Gastrocnemius medialis (tissue), 4 donors: Measurements from ENCODE around the gene SLAMF1. TPM values are rescaled to one million over a fixed set of nuclear protein-coding genes. Genes with fewer than 3 reads are reported as not detected.
A peak's percentile ranks its signal among the peaks of the same experiment; 100 is the strongest.

Experiments
- ATAC-seq, 2 donors: fragments of 150-250 bp; one replicate each; pipeline ENCODE4 v1.9.1; 2016
- DNase-seq, 2 donors: peaks; one replicate each; pipeline ENCODE4 v3.0.0-alpha.2; 2019
- H3K27ac ChIP-seq, 4 donors: fragments of 200-600 bp; sonication (generic); 1 replicate in 1 of 4; 2 replicates in 3 of 4; pipeline ENCODE4 v1.5.1; 2016 to 2018; ENCODE audit warnings: mild to moderate bottlenecking in 2 of 4, moderate library complexity in 1 of 4
- H3K27me3 ChIP-seq, 3 donors: fragments of 200-600 bp; sonication (generic) in 2 of 3; 1 replicate in 1 of 3; 2 replicates in 2 of 3; pipeline versions ENCODE4 v1.5.1 to v1.6.0; 2016 to 2019; ENCODE audit warnings: mild to moderate bottlenecking in 1 of 3, moderate library complexity in 1 of 3
- H3K36me3 ChIP-seq, 2 donors: fragments of 200-600 bp; sonication (generic) in 1 of 2; one replicate each; pipeline ENCODE4 v1.5.1; 2017 to 2018
- H3K4me1 ChIP-seq, 2 donors: fragments of 200-600 bp; sonication (generic) in 1 of 2; one replicate each; pipeline ENCODE4 v1.5.1; 2016 to 2017; ENCODE audit warnings: mild to moderate bottlenecking in 2 of 2
- H3K4me3 ChIP-seq, 4 donors: fragments of 200-600 bp; sonication (generic) in 3 of 4; 1 replicate in 1 of 4; 2 replicates in 3 of 4; pipeline ENCODE4 v1.5.1; 2016 to 2019; ENCODE audit warnings: mild to moderate bottlenecking in 2 of 4
- H3K9me3 ChIP-seq, 3 donors: fragments of 200-600 bp; sonication (generic) in 2 of 3; 1 replicate in 1 of 3; 2 replicates in 2 of 3; pipeline ENCODE4 v1.5.1; 2016 to 2019
- POLR2A ChIP-seq, 2 donors: fragments of 450-650 bp; IDR thresholded peaks; one replicate each; pipeline ENCODE4 v1.6.1; 2017; ENCODE audit warnings: antibody characterized with exemption in 2 of 2, mild to moderate bottlenecking in 2 of 2, moderate library complexity in 2 of 2
- in situ Hi-C, 4 donors: fragments of 200-750 bp; cut with MboI; loops; one replicate each; pipeline versions ENCODE4 v1.15.0 to v1.8.0; 2017; ENCODE audit warnings: low sequenced_read_pairs in 4 of 4
- intact Hi-C: fragments of 100-400 bp; cut with DNase I; formaldehyde crosslinking; loops from one replicate; pipeline ENCODE4 v1.15.1; 2023; ENCODE audit warnings: low total_unique reads
- total RNA-seq, 4 donors: library from RNA; depleted of rRNA; stranded (reverse); fragments of >200 nt; gene quantifications; one replicate each; pipeline versions ENCODE4 v1.1.0 to v1.2.3, GENCODE V29; 2016
- TF ChIP-seq, protein P1 (sequence below), 5 experiments: fragments of 450-650 bp in 3 of 5; fragments of 200-600 bp in 2 of 5; sonication (generic) in 2 of 5; IDR thresholded peaks in 4 of 5; conservative IDR thresholded peaks in 1 of 5; 1 replicate in 4 of 5; 2 replicates in 1 of 5; pipeline ENCODE4 v1.5.1; 2016 to 2019; ENCODE audit warnings: antibody characterized with exemption in 5 of 5, mild to moderate bottlenecking in 3 of 5, moderate library complexity in 3 of 5

Gene SLAMF1
- total RNA-seq, 4 donors from 2014 or later, result not detected

GRCh38 chr1:160618763-160619274, 28.0 kb downstream of the SLAMF1 start:
- no peaks in the 10 kb centered on the region for H3K36me3 ChIP-seq
- ATAC-seq (no peak), DNase-seq (no peak)
- no peaks in the 10 kb centered on the region for H3K9me3 ChIP-seq
- TF ChIP-seq, protein P1, sequence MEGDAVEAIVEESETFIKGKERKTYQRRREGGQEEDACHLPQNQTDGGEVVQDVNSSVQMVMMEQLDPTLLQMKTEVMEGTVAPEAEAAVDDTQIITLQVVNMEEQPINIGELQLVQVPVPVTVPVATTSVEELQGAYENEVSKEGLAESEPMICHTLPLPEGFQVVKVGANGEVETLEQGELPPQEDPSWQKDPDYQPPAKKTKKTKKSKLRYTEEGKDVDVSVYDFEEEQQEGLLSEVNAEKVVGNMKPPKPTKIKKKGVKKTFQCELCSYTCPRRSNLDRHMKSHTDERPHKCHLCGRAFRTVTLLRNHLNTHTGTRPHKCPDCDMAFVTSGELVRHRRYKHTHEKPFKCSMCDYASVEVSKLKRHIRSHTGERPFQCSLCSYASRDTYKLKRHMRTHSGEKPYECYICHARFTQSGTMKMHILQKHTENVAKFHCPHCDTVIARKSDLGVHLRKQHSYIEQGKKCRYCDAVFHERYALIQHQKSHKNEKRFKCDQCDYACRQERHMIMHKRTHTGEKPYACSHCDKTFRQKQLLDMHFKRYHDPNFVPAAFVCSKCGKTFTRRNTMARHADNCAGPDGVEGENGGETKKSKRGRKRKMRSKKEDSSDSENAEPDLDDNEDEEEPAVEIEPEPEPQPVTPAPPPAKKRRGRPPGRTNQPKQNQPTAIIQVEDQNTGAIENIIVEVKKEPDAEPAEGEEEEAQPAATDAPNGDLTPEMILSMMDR (IDR thresholded peaks at IDR 0.05 in 4 of 5, conservative IDR thresholded peaks at IDR 0.05 in 1 of 5), result peak in 1 of 5 experiments; percentile 10
- TF ChIP-seq POLR2A (IDR thresholded peaks at IDR 0.05), result no peak
- in situ Hi-C loops (loop anchor here in 2 of 4 donors (10.0 kb wide), 1 partner anchor 194 kb away; no protein-coding TSS in a partner anchor), intact Hi-C loops (no loop called here)
- H3K27me3 ChIP-seq, result no peaks in the 10 kb centered on the region
- no peaks in the 10 kb centered on the region for H3K4me1 ChIP-seq
- H3K4me3 ChIP-seq, result no peak overlapping the region
- H3K27ac ChIP-seq, result no peak overlapping the region

GRCh38 chr1:160618327-160618726, 28.5 kb downstream of the SLAMF1 start:
- TF ChIP-seq, protein P1 (IDR thresholded peaks at IDR 0.05 in 4 of 5, conservative IDR thresholded peaks at IDR 0.05 in 1 of 5), result no peak
- TF ChIP-seq POLR2A (IDR thresholded peaks at IDR 0.05), result no peak
- Histone ChIP-seq H3K36me3 (no peaks in the 10 kb centered on the region), H3K4me1 (no peaks in the 10 kb centered on the region), H3K9me3 (no peaks in the 10 kb centered on the region), H3K4me3 (no peak overlapping the region), H3K27ac (no peak overlapping the region), H3K27me3 (no peaks in the 10 kb centered on the region)
- intact Hi-C loops (no loop called here), in situ Hi-C loops (loop anchor here in 2 of 4 donors (10.0 kb wide), 1 partner anchor 194 kb away; no protein-coding TSS in a partner anchor)
- no peak for ATAC-seq
- no peak for DNase-seq

GRCh38 chr1:160615660-160616059, 31.2 kb downstream of the SLAMF1 start:
- Histone ChIP-seq H3K4me1 (no peaks in the 10 kb centered on the region), H3K27ac (no peak overlapping the region), H3K27me3 (peaks cover 0 to 4% (median 0%) of the 10 kb centered on the region in 3 donors), H3K9me3 (no peaks in the 10 kb centered on the region), H3K36me3 (no peaks in the 10 kb centered on the region), H3K4me3 (no peak overlapping the region)
- no peak for DNase-seq
- no peak for ATAC-seq
- in situ Hi-C loops (loop anchor here in 2 of 4 donors (10.0 kb wide), 1 partner anchor 191 kb away; no protein-coding TSS in a partner anchor), intact Hi-C loops (no loop called here)
- no peak for TF ChIP-seq POLR2A (IDR thresholded peaks at IDR 0.05)
- TF ChIP-seq, protein P1 (IDR thresholded peaks at IDR 0.05 in 4 of 5, conservative IDR thresholded peaks at IDR 0.05 in 1 of 5), result no peak

- Histone ChIP-seq H3K4me1 (no peaks in the 10 kb centered on the region), H3K36me3 (no peaks in the 10 kb centered on the region), H3K9me3 (no peaks in the 10 kb centered on the region), H3K27ac (no peak overlapping the region), H3K27me3 (peaks cover 0 to 4% (median 0%) of the 10 kb centered on the region in 3 donors), H3K4me3 (no peak overlapping the region)
- intact Hi-C loops, result no loop called here
- no peak for DNase-seq
- in situ Hi-C loops, result loop anchor here in 2 of 4 donors (10.0 kb wide), 1 partner anchor 190 kb away; no protein-coding TSS in a partner anchor
- no peak for ATAC-seq
- no peak for TF ChIP-seq POLR2A (IDR thresholded peaks at IDR 0.05)
- TF ChIP-seq, protein P1 (IDR thresholded peaks at IDR 0.05 in 4 of 5, conservative IDR thresholded peaks at IDR 0.05 in 1 of 5), result no peak
Observed at GRCh38 chr1:160614410-160614809, 32.4 kb downstream of the SLAMF1 start.
